NCI-H1092 treated with DMSO at 0.1 percent for 48 hours (cell line): ENCODE data around the gene CLDN4.
"Not testable (repeated sequence)": the region's sequence is repeated elsewhere in the genome, so short reads cannot be mapped to it uniquely, and the experiment has no call there.

ENCODE experiments used
- DNase-seq: peaks from one replicate; lab custom pipeline; 2025; lab: John Stamatoyannopoulos, UW

The CLDN4 gene, protein sequence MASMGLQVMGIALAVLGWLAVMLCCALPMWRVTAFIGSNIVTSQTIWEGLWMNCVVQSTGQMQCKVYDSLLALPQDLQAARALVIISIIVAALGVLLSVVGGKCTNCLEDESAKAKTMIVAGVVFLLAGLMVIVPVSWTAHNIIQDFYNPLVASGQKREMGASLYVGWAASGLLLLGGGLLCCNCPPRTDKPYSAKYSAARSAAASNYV

DNA sequence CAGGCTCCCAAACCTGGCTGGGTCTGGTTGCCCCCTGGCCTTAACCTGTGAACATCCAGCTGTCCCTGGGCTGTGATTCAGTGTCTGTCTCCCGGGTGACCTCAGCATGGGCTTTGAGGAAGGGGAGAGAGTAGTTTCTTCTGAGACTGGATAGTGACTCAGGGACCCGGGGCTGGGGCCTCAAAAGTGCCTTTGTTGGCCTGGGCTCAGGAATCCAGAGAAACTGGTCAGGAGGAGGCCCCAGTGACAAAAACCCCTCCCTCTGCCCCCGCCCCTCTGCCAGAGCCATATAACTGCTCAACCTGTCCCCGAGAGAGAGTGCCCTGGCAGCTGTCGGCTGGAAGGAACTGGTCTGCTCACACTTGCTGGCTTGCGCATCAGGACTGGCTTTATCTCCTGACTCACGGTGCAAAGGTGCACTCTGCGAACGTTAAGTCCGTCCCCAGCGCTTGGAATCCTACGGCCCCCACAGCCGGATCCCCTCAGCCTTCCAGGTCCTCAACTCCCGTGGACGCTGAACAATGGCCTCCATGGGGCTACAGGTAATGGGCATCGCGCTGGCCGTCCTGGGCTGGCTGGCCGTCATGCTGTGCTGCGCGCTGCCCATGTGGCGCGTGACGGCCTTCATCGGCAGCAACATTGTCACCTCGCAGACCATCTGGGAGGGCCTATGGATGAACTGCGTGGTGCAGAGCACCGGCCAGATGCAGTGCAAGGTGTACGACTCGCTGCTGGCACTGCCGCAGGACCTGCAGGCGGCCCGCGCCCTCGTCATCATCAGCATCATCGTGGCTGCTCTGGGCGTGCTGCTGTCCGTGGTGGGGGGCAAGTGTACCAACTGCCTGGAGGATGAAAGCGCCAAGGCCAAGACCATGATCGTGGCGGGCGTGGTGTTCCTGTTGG, at the start of gene CLDN4:
Gene CLDN4, plus strand, starts transcription at position 316 of the 903 bp plus-strand sequence. Its CDS starts 206 bp downstream, at position 522.
- peak; percentile 75 for DNase-seq

DNA sequence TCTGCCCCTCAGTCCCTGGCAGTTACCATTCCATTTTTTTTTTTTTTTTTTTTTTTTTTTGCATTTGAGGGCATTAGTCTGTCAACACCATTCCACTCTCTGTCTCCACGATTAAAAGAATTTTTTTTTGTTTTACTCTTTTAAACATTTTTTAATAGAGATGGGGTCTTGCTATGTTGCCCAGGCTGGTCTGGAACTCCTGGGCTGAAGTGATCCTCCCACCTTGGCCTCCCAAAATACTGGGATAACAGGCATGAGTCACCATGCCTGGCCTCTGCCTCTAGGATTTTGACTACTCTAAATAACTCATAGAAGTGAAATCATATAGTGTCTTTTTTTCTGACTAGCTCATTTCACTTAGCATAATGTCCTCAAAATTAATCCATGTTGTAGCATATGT, 44.2 kb upstream of the CLDN4 start:
- DNase-seq = no peak

DNA sequence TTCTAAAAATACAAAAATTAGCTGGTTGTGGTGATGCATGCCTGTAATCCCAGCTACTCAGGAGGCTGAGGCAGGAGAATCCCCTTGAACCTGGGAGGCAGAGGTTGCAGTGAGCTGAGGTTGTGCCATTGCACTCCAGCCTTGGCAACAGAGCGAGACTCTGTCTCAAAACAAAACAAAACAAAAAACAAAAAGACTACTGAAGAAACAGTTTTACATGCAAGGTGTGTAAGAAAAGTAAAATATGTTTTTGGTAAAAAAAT, 43.1 kb upstream of the CLDN4 start:
- DNase-seq = not testable (repeated sequence)

DNA sequence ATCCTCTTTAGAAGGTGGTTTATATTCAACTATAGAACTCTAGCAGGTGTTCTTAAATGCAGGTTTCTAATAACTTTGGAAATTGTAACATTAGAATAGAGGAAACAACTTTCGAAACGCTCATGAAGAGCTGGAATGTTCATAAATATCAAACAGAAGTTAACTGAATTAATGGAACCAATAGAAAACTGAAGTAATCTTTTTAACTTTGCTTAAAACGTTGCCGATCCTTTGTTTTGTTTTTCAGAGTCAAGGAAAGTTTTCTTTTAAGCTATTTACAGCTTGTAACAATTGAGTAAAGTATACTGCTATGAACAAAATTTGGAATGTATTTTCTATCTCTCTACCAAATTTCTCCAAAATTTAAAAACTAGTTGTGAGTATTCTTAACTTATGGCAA, 41.7 kb upstream of the CLDN4 start:
- no peak for DNase-seq

DNA sequence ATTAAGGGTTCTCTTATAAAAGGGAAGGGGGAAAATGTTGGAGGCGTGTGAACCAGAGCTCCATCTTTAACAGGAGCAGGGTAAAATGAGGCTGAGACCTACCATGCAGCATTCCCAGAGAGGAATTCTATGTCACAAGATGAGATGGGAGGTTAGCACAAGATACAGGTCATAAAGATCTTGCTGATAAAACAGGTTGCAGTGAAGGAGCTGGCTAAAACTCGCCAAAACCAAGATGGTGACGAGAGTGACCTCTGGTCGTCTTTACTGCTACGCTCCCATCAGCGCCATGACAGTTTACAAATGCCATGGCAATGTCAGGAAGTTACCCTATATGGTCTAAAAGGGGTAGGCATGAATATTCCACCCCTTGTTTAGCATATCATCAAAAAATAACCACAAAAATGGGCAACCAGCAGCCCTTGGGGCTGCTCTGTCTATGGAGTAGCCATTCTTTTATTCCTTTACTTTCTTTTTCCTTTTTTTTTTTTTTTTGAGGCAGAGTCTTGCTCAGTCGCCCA, 39.6 kb upstream of the CLDN4 start:
- not testable (repeated sequence) for DNase-seq

DNA sequence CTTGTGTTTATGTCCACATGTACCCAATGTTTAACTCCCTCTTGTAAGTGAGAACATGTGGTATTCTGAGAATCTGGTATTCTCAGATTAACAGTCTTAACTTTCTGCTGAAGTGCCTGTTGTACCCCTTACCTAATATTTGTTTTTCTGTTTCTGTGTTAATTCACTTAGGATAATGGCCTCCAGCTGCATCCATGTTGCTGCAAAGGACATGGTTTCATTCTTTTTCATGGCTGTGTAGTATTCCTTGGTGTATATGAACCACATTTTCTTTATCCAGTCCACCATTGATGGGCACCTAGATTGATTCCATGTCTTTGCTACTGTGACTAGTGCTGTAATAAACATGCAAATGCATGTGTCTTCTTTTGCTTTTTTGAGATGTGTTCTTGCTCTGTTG, 35.6 kb upstream of the CLDN4 start:
- DNase-seq = not testable (repeated sequence)

DNA sequence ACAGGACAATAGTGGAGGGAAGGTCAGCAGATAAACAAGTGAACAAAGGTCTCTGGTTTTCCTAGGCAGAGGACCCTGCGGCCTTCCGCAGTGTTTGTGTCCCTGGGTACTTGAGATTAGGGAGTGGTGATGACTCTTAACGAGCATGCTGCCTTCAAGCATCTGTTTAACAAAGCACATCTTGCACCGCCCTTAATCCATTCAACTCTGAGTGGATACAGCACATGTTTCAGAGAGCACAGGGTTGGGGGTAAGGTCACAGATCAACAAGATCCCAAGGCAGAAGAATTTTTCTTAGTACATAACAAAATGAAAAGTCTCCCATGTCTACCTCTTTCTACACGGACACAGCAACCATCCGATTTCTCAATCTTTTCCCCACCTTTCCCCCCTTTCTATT, 34.1 kb upstream of the CLDN4 start:
- not testable (repeated sequence) for DNase-seq

DNA sequence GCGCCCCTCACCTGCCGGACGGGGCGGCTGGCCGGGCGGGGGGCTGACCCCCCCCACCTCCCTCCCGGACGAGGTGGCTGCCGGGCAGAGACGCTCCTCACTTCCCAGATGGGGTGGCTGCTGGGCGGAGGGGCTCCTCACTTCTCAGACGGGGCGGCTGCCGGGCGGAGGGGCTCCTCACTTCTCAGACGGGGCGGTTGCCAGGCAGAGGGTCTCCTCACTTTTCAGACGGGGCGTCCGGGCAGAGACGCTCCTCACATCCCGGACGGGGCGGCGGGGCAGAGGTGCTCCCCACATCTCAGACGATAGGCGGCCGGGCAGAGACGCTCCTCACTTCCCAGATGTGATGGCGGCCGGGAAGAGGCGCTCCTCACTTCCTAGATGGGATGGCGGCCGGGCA, 33.6 kb upstream of the CLDN4 start:
- not testable (repeated sequence) for DNase-seq

DNA sequence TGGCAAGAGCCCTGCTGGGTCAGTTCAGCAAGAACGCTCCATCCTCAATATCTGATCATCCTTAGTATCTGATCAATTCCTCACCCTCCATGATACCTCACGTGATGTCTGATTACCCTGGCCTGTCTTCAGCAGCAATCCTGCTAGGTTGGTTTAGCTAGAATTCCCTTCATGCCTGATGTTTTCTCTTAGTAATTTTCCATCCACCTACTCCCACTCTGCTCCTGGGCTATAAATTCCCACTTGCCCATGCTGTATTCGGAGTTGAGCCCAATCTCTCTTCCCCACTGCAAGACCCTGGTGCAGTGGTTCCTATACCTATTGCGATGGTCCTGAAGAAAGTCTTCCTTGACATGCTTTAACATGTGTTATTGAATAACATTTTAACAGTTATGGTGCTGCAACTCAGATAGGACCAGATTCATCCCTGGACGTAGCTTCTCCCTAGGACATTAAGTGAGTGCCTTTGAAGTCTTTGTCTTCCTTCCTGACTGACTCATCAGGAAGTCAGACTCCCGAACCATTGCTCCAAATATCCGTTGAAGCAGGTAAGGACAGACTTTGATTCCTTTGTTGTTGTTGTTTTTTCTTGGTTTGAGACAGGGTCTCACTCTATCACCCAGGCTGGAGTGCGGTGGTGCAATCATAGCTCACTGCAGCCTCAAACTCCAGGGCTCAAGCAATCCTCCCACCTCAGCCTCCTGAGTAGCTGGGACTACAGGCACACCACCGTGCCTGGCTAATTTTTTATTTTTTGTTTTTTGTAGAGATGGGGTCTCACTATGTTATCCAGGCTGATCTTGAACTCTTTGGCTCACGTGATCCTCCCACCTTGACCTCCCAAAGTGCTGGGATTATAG, 31.3 kb upstream of the CLDN4 start:
- DNase-seq = no peak

DNA sequence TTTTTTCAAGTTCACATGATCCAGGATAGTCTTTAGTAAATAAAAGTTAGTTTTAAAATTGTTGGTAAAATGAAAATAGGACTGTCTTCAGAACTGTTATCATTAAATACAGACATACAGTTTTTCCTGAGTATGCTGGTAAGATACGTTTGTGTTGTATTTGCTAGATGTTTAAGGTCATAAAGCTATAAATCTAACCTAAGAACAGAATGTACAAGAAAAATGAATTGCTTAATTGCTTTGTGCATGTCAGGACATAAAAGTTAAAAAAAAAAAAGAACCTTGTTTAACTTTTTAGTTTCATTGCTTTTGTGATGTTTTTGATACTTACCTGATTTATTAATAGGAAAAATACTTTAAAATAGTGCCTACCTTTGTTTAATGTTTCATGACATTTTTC, 29.2 kb upstream of the CLDN4 start:
- DNase-seq = no peak

DNA sequence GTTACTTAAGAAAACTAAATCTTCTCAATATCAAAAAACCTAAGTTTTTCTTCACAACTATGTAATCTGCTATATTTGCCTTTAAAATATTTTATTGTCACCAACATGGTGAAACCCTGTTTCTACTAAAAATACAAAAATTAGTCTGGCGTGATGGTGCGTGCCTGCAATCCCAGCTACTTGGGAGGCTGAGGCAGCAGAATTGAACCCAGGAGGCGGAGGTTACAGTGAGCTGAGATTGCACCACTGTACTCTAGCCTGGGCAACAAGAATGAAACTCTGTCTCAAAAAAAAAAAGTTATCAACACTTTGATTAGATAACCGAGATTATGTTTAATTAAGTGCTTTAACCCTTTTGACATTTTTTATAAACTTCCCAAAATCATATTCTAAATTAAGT, 28.3 kb upstream of the CLDN4 start:
- no peak for DNase-seq

DNA sequence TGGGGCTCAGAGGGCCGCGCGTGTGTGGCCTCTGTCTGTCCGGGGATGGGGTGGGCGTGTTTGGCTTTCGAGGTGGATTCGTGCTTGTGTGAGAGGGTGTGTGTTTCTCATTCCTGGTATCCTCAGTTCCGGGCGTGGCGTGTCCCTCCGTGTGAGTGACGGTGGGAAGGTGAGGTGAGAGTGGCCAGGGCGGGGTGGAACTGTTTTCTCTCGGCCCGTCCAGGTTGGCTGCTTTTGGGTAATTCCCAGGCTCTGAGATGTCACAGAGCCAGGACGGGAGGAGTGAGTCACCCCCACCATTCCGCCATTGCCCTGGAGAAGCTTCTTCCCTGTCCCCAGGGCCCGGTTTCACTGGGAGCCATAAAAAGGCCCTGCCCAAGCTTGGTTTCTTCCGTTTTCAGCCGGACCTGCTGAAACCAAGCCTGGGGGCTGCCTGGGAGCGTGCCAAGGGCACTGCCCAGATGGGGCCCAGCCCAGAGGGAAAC, 21.3 kb upstream of the CLDN4 start:
- no peak for DNase-seq

DNA sequence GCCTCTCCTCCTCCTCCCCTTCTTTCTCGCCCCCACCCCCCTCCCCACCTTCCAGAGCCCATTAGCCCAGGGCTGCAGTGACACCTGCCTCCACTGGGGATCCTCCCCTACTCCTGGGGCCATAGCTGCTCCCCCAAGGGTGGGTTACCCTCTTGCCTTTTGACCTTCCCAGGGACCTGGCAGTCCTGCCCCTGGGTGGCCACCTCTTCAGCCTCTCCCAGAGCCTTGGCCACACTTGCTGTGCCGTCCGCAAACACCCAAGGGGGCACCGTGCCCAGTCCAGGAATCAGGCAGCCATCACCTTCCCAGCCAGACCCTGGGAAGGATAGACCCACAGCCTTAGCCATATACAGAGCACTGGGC, 19.8 kb upstream of the CLDN4 start:
- no peak for DNase-seq

DNA sequence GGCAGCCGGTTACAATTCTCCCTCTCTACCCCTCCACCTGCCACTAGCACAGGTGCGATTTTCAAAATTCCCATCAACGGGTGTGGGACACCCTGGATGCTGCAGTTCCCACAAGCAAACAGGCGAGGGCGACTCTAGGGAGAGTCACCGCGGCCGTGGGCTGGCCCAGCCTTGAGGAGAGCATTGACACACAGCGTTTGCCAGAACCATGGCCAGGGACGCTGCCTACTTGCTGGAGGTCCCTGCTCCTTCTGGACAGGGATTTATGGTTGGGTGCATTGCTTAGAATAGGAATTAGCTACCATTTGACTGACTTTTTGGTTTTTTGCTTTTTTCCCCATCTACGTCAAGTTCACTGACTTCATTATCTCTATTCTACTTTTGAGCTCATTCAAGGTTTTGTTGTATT, 19.0 kb upstream of the CLDN4 start:
- peak; percentile 55 for DNase-seq

DNA sequence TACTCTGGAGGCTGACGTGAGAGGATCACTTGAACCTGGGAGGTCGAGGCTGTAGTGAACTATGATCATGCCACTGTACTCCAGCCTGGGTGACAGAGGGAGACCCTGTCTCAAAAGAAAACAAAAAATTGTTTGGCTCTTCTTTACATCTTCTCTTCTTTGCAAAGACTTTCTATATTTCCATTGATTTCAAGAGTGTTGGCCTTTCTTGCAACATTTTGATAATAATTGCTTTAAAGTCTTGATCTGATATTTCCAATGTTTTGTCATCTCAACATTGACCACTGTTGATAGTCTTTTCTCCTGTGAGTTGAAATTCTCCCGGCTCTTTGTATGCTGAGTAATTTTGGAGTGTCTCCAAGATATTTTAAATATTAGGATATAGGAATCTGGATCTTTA, 17.8 kb upstream of the CLDN4 start:
- DNase-seq = no peak

DNA sequence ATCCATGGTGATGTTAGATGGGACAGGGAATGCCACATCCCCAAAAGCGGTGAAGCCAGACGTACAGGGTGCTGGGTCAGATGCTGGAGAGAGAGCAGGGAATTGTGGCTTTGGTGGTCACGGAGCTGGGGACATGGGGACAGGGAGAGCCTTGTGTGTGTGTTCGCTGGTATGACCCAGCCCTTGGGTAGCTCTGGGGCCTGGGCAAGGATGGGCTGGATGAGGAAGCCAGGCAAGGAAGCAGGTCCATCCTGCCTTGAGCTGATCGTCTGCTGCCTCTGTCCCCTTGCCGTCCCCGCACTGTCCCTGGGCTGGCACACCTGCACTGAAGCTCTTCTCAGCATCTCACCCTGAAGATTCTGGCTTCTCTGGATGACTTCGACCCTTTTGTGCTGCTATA, 15.4 kb upstream of the CLDN4 start:
- DNase-seq = no peak

DNA sequence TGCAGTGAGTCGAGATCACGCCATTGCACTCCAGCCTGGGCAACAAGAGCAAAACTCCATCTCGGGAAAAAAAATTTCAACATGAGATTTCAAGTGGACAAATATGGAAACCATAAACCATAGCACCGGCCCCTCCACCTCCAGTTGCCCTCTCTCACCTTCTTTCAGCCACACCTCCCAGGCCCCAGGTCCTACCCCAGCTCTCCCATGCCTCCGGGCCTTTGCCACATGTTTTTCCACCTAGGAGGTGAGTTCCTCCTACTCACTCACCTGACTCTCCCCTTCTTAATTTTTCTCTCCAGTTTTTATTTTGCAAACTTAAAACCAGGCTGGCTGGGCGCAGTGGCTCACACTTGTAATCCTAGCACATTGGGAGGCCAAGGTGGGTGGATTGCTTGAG, 13.7 kb upstream of the CLDN4 start:
- no peak for DNase-seq

DNA sequence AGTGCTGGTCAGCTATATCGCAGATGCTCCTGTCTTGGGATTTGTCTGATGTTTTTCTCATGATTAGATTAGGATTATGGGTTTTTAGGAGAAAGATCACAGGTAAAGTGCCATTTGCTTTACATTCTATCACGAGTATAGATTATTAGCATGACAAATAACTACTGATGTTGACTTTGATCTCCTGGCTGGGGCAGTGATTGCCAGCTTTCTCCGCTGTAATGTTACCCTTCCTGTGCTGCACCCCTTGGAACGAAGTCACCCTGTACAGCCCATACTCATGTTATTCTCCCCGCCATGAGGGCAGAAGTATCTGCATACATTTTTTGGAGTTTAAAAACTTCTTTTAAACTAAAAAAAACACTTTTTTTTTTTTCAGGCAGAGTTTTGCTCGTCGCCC, 10.8 kb upstream of the CLDN4 start:
- DNase-seq = no peak

DNA sequence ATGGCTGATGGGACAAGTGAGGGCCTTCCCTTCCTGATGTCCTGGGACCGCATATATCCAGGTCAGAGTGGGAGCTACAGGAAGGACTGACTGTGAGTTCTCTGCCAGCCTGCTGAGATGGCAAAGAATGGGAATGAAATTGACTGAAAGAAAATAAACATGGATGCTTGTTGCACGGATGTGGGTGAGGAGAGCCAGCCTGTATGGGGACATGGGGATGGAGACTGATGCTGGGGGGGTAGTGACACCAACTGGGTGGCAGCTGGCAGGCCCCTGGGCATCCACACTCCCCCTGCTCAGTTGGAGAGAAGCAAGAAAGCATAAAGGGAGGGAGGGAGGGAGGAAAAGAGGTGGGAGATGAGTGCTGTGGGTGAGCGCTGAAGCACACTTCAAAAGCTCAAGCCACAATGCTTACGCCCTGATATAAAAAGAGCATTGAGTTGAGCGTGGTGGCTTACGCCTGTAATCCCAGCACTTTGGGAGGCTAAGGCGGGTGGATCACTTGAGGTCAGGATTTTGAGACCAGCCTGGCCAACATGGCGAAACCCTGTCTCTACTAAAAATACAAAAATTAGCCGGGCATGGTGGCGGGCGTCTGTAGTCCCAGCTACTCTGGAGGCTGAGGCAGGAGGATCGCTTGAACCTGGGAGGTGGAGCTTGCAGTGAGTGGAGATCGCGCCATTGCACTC, 9.1 kb upstream of the CLDN4 start:
- peak; percentile 27 for DNase-seq

DNA sequence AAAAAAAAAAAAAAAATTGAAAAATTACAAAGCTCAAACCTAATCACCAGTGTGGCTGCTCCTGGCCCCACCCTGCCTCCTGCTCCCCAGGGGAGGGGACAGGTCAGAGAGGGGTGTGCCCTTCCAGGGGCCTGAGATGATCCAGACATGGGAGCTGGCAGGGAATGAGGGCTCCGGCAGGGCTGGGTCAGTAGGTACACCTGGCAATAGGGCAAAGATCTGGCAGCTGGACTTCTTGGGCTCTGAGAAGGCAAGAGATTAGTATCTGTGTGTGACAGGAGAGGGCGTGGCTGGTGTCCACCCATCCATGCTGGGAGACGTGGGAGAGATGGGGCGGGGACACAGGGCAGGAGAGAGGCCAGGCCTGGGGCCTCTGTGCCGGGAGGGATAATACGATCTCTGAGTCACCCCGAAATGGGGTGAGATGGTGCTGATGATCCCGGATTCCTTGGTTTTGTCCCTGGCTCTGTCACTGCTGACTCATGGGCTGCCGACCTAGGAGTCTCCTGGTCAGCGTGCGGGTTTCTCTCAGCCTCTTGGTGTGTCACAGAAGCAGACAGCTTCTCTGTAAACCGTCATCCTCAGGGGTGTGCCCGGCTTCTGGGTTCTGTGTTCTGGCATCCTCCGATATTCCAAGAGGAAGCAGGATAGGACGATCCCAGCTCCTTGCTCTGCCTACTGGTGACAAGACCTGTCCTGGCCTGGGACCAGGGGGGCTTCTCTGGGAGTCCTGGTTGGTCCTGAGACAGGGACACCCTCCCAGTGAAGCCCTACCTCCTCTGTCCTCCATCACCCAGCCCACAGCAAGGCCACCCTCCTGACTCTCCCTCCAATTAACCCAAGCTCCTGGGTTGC, 8.2 kb upstream of the CLDN4 start:
- DNase-seq = no peak

DNA sequence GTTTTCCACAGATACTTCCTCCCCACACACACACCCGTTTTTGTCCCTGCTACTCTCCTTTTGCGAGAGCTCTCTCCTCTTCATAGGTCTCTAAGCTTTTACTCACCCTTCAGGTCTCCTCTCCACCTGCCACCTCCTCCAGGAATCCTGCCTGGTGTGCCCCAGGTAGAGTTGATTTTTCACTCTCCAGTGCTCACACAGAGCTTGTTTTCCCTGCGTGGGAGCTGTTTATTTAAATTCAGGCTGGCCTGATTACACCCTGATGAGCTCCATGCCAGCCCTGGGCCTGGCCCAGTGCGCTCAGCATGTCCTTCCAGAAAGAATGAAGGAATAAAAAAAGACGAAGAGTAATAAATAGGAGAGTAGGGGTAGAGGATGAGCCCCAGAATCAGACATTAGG, 7.5 kb upstream of the CLDN4 start:
- DNase-seq = no peak
